Measurements from ENCODE around the gene ZNF662. TPM values are rescaled to one million over a fixed set of nuclear protein-coding genes. Genes with fewer than 3 reads are reported as not detected.
A peak's percentile ranks its signal among the peaks of the same experiment; 100 is the strongest.
"Not testable (repeated sequence)": the region's sequence is repeated elsewhere in the genome, so short reads cannot be mapped to it uniquely, and the experiment has no call there.

Gene ZNF662
- total RNA-seq, 2 donors from 2014 or later: 4.0 to 6.5 TPM

DNA sequence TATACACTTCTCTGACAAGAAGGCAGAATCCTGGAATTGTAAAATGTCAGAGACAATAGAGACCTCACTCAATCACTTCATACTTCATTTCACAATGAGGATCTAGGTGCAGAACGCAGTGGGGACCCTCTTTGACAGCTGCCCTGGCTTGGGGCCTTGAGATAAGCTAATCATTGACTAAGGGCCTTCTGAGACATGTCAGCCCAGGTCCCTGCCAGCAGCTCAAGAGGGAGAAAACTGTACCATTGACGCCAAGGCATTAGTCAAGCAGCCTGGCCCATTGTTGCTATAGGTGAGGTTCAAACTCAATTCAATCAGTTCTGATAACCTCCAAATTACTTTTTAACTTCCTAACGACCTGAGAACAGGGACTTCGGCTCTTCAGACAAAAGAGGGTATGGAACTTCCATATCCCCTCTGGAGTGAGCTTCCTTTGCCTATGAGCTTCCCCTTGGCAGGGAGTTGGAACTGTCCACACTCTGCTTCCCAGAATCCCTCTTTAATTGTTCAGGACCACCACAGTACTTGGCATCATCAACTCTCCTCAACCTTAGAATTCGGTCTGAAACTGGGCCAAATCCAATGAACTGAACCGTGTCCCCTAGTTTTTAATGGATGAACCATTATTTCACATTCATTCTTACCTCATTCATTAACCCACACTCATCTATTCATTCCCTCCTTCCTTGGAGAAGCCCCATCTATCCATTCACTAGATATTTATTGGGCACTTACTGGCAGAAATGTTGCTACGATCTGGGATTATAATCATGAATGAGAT lies 28.8 kb upstream of the ZNF662 start:
- ATAC-seq: no peak
- intact Hi-C loops (cut with DNase I): no loop called here
- H3K4me1 ChIP-seq: peaks cover 9% of the 10 kb centered on the region
- no peaks in the 10 kb centered on the region for H3K9me3 ChIP-seq
- H3K36me3 ChIP-seq (replicated peaks in 1 of 2; ENCODE audit: insufficient read depth in 1 of 2, low read depth in 2 of 2): no peaks in the 10 kb centered on the region
- H3K27ac ChIP-seq: no peak overlapping the region
- H3K4me3 ChIP-seq: no peak overlapping the region
- peak in 1 of 4 donors; percentile 18 for DNase-seq
- H3K27me3 ChIP-seq: no peaks in the 10 kb centered on the region
- TF ChIP-seq POLR2A (IDR thresholded peaks at IDR 0.05): no peak
- TF ChIP-seq, protein P1, sequence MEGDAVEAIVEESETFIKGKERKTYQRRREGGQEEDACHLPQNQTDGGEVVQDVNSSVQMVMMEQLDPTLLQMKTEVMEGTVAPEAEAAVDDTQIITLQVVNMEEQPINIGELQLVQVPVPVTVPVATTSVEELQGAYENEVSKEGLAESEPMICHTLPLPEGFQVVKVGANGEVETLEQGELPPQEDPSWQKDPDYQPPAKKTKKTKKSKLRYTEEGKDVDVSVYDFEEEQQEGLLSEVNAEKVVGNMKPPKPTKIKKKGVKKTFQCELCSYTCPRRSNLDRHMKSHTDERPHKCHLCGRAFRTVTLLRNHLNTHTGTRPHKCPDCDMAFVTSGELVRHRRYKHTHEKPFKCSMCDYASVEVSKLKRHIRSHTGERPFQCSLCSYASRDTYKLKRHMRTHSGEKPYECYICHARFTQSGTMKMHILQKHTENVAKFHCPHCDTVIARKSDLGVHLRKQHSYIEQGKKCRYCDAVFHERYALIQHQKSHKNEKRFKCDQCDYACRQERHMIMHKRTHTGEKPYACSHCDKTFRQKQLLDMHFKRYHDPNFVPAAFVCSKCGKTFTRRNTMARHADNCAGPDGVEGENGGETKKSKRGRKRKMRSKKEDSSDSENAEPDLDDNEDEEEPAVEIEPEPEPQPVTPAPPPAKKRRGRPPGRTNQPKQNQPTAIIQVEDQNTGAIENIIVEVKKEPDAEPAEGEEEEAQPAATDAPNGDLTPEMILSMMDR (IDR thresholded peaks at IDR 0.05): no peak
- 43 to 50% methylated on average over 7 of the region's 7 CpGs for WGBS, 2 donors

DNA sequence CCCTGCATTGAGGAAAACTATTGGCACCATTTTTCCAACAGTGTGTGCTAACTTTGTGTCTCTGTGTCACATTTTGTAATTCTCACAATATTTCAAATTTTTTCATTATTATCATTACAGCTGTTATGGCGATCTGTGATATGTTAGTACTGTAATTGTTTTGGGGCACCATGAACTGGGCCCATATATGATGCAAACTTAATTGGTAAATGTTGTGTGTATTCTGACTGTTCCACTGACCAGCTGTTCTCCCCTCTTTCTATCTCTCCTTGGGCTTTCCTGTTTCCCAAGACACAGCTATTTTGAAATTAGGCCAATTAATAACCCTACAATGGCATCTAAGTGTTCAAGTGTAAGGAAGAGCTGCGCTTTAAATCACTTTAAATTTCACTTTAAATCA lies 28.1 kb upstream of the ZNF662 start:
- Histone ChIP-seq H3K36me3 (replicated peaks in 1 of 2; ENCODE audit: insufficient read depth in 1 of 2, low read depth in 2 of 2) (no peaks in the 10 kb centered on the region), H3K9me3 (no peaks in the 10 kb centered on the region), H3K4me3 (no peak overlapping the region), H3K27me3 (no peaks in the 10 kb centered on the region), H3K27ac (no peak overlapping the region), H3K4me1 (peaks cover 9% of the 10 kb centered on the region)
- intact Hi-C loops (cut with DNase I): no loop called here
- 79 to 82% methylated on average over 2 of the region's 2 CpGs for WGBS, 2 donors
- no peak for TF ChIP-seq POLR2A (IDR thresholded peaks at IDR 0.05)
- TF ChIP-seq, protein P1 (IDR thresholded peaks at IDR 0.05): no peak
- ATAC-seq (no peak), DNase-seq (no peak)

DNA sequence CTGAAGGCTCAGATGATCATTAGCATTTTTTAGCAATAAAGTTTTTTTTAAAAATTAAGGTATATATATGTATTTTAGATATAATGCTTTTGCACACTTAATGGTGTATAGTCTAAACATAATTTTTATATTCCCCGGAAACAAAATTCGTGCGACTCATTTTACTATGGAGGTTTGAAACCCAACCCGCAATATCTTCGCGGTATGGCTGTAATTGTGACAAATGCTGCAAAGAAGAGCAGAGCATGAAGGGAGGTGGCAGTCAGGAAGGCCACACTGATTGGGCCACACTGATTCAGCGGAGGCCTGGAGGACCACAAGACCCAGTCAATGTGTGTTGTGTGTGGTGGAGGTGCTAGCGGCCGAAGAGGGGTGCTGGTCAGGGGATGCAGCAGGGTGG lies 25.8 kb upstream of the ZNF662 start:
- Histone ChIP-seq H3K4me1 (peaks cover 9% of the 10 kb centered on the region), H3K36me3 (replicated peaks in 1 of 2; ENCODE audit: insufficient read depth in 1 of 2, low read depth in 2 of 2) (no peaks in the 10 kb centered on the region), H3K27ac (no peak overlapping the region), H3K9me3 (no peaks in the 10 kb centered on the region), H3K27me3 (no peaks in the 10 kb centered on the region), H3K4me3 (no peak overlapping the region)
- intact Hi-C loops (cut with DNase I): no loop called here
- 84 to 90% methylated on average over 9 of the region's 9 CpGs for WGBS, 2 donors
- TF ChIP-seq, protein P1 (IDR thresholded peaks at IDR 0.05): no peak
- TF ChIP-seq POLR2A (IDR thresholded peaks at IDR 0.05): no peak
- ATAC-seq (no peak), DNase-seq (no peak)

DNA sequence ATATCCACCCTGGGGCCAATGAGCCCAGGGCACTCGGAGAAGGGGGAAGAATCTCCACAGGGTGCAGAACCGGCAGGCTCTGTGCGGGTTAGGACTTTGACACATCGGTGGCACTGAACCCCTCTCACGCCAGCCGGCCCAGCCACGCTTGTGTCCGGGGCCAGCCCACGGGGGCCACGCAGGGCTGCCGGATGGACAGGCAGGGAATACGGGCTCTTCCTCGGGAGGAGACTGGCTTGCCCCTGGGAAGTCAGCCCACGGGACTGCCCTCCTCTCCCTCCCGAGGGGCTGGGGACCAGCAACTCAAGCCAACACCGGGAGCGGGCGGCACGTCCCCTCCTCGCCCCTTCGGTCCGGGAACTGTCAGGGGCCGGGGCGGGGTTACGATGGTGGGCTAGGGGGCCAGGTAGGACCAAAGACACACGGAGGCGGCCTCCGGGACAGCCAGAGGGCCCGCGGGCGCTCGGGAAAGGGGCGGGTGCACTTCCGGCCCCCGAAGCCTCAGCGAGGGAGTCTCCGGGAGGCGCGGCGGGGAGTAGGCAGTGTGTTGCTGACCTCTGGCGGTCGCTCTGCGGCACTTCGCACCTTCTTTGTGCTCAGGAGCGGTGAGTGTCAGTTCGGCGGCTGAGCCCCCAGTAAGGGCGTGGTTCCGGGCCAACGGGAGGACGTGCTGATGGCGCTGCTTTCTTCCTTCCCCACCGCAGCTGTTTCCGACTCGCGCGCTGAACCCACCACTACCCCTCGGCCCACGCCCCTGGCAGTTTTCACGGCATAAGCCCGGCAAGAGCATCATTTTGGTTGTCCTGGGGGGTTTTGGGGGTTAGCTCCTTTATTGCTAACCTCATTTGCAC lies 25.1 kb upstream of the ZNF662 start:
- H3K36me3 ChIP-seq (replicated peaks in 1 of 2; ENCODE audit: insufficient read depth in 1 of 2, low read depth in 2 of 2): no peaks in the 10 kb centered on the region
- peak; percentile 83 to 90 (median 88) for DNase-seq
- H3K9me3 ChIP-seq: no peaks in the 10 kb centered on the region
- peak; percentile 99 for ATAC-seq
- intact Hi-C loops (cut with DNase I): no loop called here
- H3K27ac ChIP-seq: peak overlapping the region in 2 of 4 donors; percentile 44 to 57
- 2 to 6% methylated on average over 13 to 54 of the region's 61 CpGs for WGBS, 2 donors
- TF ChIP-seq, protein P1 (IDR thresholded peaks at IDR 0.05): peak; percentile 83 to 96 (median 91)
- peak in 2 of 3 donors; percentile 64 to 67 for TF ChIP-seq POLR2A (IDR thresholded peaks at IDR 0.05)
- peak overlapping the region; percentile 40 to 70 for H3K4me3 ChIP-seq
- peaks cover 9% of the 10 kb centered on the region for H3K4me1 ChIP-seq
- no peaks in the 10 kb centered on the region for H3K27me3 ChIP-seq

DNA sequence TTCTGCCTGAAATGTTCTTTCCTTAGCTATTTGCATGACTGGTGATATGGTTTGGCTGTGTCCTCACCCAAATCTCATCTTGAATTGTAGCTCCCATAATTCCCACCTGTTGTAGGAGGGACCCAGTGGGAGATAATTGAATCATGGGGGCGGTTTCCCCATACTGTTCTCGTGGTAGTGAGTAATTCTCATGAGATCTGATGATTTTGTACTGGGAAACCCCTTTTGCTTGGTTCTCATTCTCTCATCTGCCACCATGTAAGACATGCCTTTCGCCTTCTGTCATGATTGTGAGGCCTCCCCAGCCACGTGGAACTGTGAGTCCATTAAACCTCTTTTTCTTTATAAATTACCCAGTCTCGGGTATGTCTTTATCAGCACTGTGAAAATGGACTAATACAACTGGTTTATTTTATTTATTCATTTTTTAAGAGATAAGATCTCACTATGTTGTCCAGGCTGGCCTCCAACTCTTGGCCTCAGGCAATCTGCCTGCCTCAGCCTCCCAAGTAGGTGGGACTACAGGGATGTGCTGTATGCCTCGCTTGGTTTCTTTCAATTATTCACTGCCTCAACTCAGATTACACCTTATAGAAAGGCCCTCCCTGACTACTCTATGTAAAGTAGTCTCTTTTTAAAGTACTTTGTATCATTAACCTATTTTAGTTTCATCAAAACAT lies 22.6 kb upstream of the ZNF662 start:
- H3K9me3 ChIP-seq; H3K27ac ChIP-seq; H3K27me3 ChIP-seq; DNase-seq; H3K4me3 ChIP-seq; H3K4me1 ChIP-seq; ATAC-seq; H3K36me3 ChIP-seq (replicated peaks in 1 of 2; ENCODE audit: insufficient read depth in 1 of 2, low read depth in 2 of 2); intact Hi-C loops (cut with DNase I): not testable (repeated sequence)
- 55 to 58% methylated on average over 6 of the region's 6 CpGs for WGBS, 2 donors
